HEK293T (cell line): ENCODE data around the gene VPS50.

Experiments used
- ARNT ChIP-seq: fragments of 450-650 bp; IDR thresholded peaks from 2 replicates; pipeline ENCODE4 v1.6.1; 2017; ENCODE audit warnings: mild to moderate bottlenecking
- BHLHE40 ChIP-seq: fragments of 450-650 bp; IDR thresholded peaks from 2 replicates; pipeline ENCODE4 v1.6.1; 2016; ENCODE audit warnings: mild to moderate bottlenecking, moderate library complexity, borderline replicate concordance
- FOXK2 ChIP-seq: fragments of 450-650 bp; IDR thresholded peaks from 2 replicates; pipeline ENCODE4 v1.6.1; 2016; ENCODE audit warnings: mild to moderate bottlenecking
- L3MBTL2 ChIP-seq: fragments of 450-650 bp; conservative IDR thresholded peaks from 2 replicates; pipeline ENCODE4 v1.6.1; 2016; ENCODE audit warnings: mild to moderate bottlenecking
- NFRKB ChIP-seq: fragments of 450-650 bp; IDR thresholded peaks from 2 replicates; pipeline ENCODE4 v1.6.1; 2016; ENCODE audit warnings: mild to moderate bottlenecking, moderate library complexity
- SUZ12 ChIP-seq: fragments of 450-650 bp; IDR thresholded peaks from 2 replicates; pipeline ENCODE4 v1.6.1; 2016; ENCODE audit warnings: mild to moderate bottlenecking
- TF ChIP-seq, protein P1 (sequence below): fragments of 450-650 bp; IDR thresholded peaks from 2 replicates; pipeline ENCODE4 v1.6.1; 2016

DNA sequence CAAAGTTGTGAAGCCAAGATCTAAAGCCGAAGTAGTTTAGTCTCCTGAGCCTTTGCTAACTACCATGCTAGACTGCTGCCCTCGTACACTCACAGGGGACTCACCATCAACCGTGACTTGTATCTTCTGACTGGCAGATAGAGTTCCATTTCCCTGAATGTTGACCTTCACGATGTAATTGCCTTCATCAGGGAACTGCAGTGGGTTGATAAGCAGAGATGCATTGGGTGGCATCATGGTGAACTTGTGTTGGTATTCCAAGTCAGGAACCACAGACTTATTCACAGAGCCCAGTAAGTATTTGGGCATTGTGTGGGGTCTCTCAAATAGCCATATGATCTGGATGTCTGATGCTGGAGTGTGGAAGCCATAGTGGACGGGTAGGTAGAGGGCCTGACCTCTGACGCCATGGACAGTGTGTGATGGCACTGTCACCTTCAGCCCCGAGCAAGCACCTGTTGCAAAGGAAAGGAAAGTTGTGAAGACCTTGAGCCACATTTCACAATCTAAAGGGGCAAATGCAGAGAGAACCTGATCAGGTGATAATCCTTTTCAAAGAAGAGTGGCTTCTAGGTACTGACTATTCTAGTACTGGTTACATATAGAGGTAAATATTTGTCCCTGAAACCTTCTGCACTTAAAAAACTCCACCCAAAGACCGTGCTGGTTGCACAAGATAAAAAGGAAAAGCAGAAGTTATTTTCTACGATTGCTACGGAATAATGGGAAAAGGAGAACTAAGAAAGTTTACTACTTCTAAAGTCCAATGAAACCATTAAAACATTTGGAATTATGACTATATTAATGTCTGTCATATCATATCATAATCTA is 13.0 kb upstream of the VPS50 start:
- TF ChIP-seq FOXK2 (no peak), NFRKB (no peak), BHLHE40 (no peak), ARNT (no peak), L3MBTL2 (no peak), SUZ12 (no peak)
- TF ChIP-seq, protein P1, sequence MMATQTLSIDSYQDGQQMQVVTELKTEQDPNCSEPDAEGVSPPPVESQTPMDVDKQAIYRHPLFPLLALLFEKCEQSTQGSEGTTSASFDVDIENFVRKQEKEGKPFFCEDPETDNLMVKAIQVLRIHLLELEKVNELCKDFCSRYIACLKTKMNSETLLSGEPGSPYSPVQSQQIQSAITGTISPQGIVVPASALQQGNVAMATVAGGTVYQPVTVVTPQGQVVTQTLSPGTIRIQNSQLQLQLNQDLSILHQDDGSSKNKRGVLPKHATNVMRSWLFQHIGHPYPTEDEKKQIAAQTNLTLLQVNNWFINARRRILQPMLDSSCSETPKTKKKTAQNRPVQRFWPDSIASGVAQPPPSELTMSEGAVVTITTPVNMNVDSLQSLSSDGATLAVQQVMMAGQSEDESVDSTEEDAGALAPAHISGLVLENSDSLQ = no peak
